NCI-H2196 (cell line): Measurements from ENCODE around the gene CRIP1.

Experiments used
- DNase-seq: peaks from one replicate; lab custom pipeline; 2025; ENCODE audit not compliant: unreplicated experiment; lab: John Stamatoyannopoulos, UW

CRIP1 gene

GRCh38 chr14:105531894-105532623 is 45.4 kb downstream of the CRIP1 start:
- DNase-seq: no peak

- no peak for DNase-seq
Measured at GRCh38 chr14:105532735-105533141, 46.1 kb downstream of the CRIP1 start.

- DNase-seq: no peak
Measured at GRCh38 chr14:105533391-105533790, 46.7 kb downstream of the CRIP1 start.

GRCh38 chr14:105533811-105534498 is 47.3 kb downstream of the CRIP1 start:
- no peak for DNase-seq

GRCh38 chr14:105534586-105534985 is 47.9 kb downstream of the CRIP1 start:
- DNase-seq: no peak

- DNase-seq: no peak
Measured at GRCh38 chr14:105536051-105536450, 49.4 kb downstream of the CRIP1 start.

GRCh38 chr14:105536691-105537579 is 50.2 kb downstream of the CRIP1 start:
- no peak for DNase-seq

GRCh38 chr14:105537580-105538474 is 51.1 kb downstream of the CRIP1 start:
- peak; percentile 28 for DNase-seq
